ACC112 (cell line): ENCODE data around the gene ANKRD53.

Source experiments
- H2AFZ ChIP-seq: fragments of 200-600 bp; sonication (generic); one replicate; pipeline ENCODE4 v1.6.0; 2017; ENCODE audit warnings: antibody characterized with exemption, low read length; ENCODE audit not compliant: unreplicated experiment
- H3K27ac ChIP-seq: fragments of 200-600 bp; sonication (generic); 2 replicates; pipeline ENCODE4 v1.5.1; 2014; ENCODE audit warnings: low read depth, mild to moderate bottlenecking, antibody characterized with exemption, low read length, moderate library complexity
- H3K27me3 ChIP-seq: fragments of 200-600 bp; sonication (generic); 2 replicates; pipeline ENCODE4 v1.6.1; 2014; ENCODE audit warnings: mild to moderate bottlenecking, antibody characterized with exemption, low read length, moderate library complexity, mixed read lengths; ENCODE audit not compliant: insufficient read depth
- H3K36me3 ChIP-seq: fragments of 200-600 bp; sonication (generic); 2 replicates; pipeline ENCODE4 v1.6.1; 2016; ENCODE audit warnings: mild to moderate bottlenecking, antibody characterized with exemption, low read length, moderate library complexity, mixed read lengths; ENCODE audit not compliant: insufficient read depth
- H3K4me1 ChIP-seq: fragments of 200-600 bp; sonication (generic); one replicate; pipeline ENCODE4 v1.6.1; 2016; ENCODE audit warnings: low read length, mixed read lengths; ENCODE audit not compliant: insufficient read depth, unreplicated experiment, control insufficient read depth
- H3K4me3 ChIP-seq: fragments of 200-600 bp; sonication (generic); 2 replicates; pipeline ENCODE4 v1.5.1; 2014; ENCODE audit warnings: mild to moderate bottlenecking, low read depth, low read length
- H3K79me2 ChIP-seq: fragments of 200-600 bp; sonication (generic); one replicate; pipeline ENCODE4 v1.6.0; 2016; ENCODE audit warnings: low read length; ENCODE audit not compliant: control insufficient read depth, unreplicated experiment, insufficient read depth

The ANKRD53 gene

GRCh38 chr2:70937866-70938585 lies 40.4 kb upstream of the ANKRD53 start:
- Histone ChIP-seq H3K36me3 (no peaks in the 10 kb centered on the region), H3K27me3 (no peaks in the 10 kb centered on the region), H3K4me1 (no peaks in the 10 kb centered on the region), H3K27ac (no peak overlapping the region), H3K79me2 (no peaks in the 10 kb centered on the region), H3K4me3 (no peak overlapping the region), H2AFZ (no peak overlapping the region)

DNA sequence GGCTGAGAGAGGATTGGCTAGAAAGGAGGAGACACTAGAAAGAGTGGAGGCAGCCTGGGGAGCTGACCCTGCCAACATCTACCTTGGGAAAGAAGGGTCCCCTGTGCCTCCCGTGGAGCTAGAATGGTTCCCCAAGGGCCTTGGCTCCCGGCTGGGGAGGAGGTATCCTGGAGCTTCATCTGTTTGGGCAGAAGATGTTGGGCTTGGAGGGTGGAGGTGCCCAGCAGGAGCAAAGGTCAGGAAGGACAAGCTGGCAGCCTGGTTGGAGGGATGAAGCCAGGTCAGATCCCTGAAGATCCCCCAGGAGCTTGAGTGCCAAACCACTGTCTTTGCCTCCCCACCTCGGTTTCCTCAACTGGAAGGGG lies 39.9 kb upstream of the ANKRD53 start:
- no peak overlapping the region for H3K27ac ChIP-seq
- H3K79me2 ChIP-seq, result no peaks in the 10 kb centered on the region
- H3K27me3 ChIP-seq, result no peaks in the 10 kb centered on the region
- H3K4me3 ChIP-seq, result no peak overlapping the region
- H3K4me1 ChIP-seq, result no peaks in the 10 kb centered on the region
- H2AFZ ChIP-seq, result no peak overlapping the region
- no peaks in the 10 kb centered on the region for H3K36me3 ChIP-seq

GRCh38 chr2:70939001-70939838 lies 39.2 kb upstream of the ANKRD53 start:
- Histone ChIP-seq H3K4me1 (no peaks in the 10 kb centered on the region), H3K36me3 (no peaks in the 10 kb centered on the region), H2AFZ (no peak overlapping the region), H3K27me3 (no peaks in the 10 kb centered on the region), H3K4me3 (no peak overlapping the region), H3K79me2 (no peaks in the 10 kb centered on the region), H3K27ac (no peak overlapping the region)

DNA sequence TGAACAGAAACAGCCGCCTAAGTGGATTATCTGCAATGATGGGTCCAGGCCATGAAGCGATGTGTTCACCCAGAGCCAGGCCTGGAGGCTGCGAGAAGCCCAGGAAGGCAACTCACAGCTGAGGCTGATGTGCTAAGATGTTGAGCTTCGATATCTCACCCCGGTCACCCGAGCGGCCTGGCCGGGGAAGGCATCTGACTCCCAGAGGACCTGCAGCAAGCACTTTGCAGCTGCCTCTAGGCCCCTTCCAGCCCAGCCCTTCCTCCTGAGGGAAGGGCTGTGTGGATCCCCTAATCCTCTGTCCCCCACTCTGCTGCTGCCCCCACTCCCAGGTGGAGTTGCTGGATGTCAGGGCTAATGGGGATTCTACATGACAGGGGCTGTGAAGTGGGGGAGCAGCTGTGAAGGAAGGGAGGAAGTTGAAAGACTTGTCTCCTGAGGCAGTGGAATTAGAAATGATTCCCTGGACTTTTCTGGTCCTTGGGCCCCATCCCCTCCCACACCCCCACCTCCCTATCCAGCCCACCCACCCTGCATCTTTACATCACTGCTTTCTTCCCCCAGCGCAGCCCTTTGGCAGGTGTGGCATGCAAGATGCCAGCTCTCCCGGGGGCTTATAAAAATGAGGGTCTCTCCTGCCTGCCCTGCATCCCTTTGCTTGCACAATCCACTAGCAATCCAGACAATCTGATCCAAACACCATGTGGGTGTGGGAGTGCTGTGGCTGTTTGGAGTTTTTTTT lies 38.4 kb upstream of the ANKRD53 start:
- no peaks in the 10 kb centered on the region for H3K4me1 ChIP-seq
- H3K79me2 ChIP-seq, result no peaks in the 10 kb centered on the region
- H3K27me3 ChIP-seq, result no peaks in the 10 kb centered on the region
- H3K36me3 ChIP-seq, result no peaks in the 10 kb centered on the region
- no peak overlapping the region for H2AFZ ChIP-seq
- no peak overlapping the region for H3K4me3 ChIP-seq
- no peak overlapping the region for H3K27ac ChIP-seq

DNA sequence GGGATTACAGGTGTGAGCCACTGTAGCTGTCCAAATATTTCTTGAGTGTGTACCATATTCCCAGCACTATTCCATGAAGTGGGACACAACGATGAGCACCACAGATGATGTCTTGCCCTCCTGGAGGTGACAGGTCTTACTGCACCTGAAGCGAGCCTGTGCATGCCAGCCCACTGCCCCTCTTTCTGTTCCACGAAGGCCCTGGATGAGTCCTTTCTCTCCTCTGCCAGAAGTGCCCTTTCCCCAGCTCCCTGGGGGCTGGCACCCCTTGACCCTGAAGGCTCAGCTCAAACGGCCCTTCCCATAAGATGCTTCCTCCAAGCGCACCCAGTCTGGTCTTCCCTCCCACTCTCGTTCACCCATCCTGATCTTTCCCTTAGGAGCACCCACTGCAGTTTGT lies 37.2 kb upstream of the ANKRD53 start:
- Histone ChIP-seq H3K4me3 (no peak overlapping the region), H3K27me3 (no peaks in the 10 kb centered on the region)

DNA sequence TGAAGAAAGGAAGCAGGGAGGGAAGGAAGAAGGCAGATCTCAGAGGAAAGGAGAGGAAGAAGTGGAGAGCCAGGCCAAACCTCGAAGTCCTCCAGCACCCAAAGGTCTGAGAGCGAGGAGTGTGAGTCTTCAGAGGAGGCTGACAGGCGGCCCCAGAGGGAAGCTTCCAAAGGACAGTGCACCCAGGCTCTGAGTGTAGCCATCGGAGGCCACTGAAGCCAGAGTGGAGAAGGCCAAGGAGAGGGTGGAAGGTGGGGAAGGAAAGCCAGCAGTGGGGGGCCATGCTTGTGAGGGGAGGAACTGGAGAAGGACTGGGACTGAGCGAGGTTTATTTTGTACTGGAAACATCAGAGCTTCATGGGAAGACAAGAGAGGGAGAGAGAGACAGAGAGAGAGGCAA lies 36.7 kb upstream of the ANKRD53 start:
- Histone ChIP-seq H3K4me1 (peaks cover 11% of the 10 kb centered on the region), H3K36me3 (no peaks in the 10 kb centered on the region), H3K27me3 (no peaks in the 10 kb centered on the region), H3K79me2 (no peaks in the 10 kb centered on the region), H2AFZ (no peak overlapping the region), H3K4me3 (no peak overlapping the region), H3K27ac (no peak overlapping the region)

More for the DNA sequence above, 37.2 kb upstream of the ANKRD53 start:
- Histone ChIP-seq H2AFZ (no peak overlapping the region), H3K27ac (no peak overlapping the region), H3K36me3 (no peaks in the 10 kb centered on the region), H3K4me1 (peaks cover 6% of the 10 kb centered on the region), H3K79me2 (no peaks in the 10 kb centered on the region)

DNA sequence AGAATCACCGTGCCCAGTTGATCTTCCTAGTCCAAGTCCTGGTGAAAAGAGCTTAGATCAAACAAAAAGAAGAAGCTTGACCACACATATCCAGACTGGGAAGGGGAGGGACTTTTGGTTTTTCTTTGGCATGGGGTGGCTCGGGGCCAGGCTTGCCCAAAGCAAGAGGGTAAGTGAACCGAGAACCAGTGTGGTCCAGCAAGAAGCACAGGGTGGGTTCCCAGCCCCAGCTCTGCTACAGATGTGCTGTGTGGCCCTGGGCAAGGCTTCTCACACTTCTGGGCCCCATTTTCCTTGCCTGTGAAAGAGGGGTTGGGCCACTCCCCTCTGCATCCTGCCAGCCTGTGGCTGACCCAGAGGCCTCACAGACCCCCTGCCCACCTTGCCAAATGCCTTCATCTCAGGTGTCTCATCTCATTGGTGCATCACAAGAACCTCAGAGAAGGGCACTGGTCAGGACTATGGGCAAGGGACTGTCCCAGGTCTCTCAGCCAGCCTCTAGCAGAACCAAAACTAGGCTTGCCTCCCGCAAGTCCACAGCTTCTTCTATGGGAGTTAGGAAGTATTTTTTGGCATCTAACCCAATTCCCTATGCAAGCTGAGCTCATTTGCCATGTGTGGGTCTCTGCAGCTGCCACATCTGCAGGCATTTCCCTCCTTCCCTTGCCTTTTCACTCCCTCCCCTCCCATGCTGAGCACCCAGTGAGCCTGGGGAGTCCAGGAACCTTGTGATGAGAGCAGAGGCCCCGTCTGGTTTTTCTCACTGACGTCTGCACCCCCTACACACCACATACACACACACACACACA lies 35.8 kb upstream of the ANKRD53 start:
- no peak overlapping the region for H3K4me3 ChIP-seq
- peaks cover 19% of the 10 kb centered on the region for H3K4me1 ChIP-seq
- no peaks in the 10 kb centered on the region for H3K27me3 ChIP-seq
- no peaks in the 10 kb centered on the region for H3K36me3 ChIP-seq
- no peak overlapping the region for H3K27ac ChIP-seq
- H2AFZ ChIP-seq, result no peak overlapping the region
- H3K79me2 ChIP-seq, result no peaks in the 10 kb centered on the region

GRCh38 chr2:70943205-70943871 lies 35.1 kb upstream of the ANKRD53 start:
- Histone ChIP-seq H3K27me3 (no peaks in the 10 kb centered on the region), H3K79me2 (no peaks in the 10 kb centered on the region), H2AFZ (no peak overlapping the region), H3K4me3 (no peak overlapping the region), H3K36me3 (no peaks in the 10 kb centered on the region), H3K27ac (no peak overlapping the region), H3K4me1 (peaks cover 19% of the 10 kb centered on the region)

DNA sequence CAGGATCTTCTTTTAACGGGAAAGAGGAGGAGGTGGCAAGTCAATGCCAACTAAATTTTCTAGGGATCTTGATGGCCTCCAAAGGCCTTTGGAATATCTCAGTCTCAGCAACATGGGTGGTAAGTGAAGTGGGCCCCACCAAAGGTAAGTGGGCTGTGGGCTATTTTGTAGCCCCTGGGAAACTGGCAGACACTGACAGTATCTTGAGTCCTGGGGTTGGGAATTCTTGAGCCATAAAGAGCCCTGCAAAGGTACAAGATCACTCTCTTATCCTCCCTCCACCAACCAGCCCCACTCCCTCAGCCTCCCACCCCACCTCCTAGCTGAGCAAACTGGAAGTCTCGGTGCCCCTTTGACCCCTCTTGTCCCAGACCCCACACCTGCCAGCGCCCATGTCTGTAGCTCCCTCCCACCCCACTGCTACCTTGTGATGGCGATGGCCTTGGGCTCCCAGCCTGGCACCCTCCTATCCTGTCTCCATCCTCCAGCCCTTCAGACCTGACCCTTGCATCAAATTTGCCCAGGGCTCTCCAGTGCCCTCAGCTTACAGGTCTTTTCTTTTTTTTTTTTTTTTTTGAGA lies 34.2 kb upstream of the ANKRD53 start:
- Histone ChIP-seq H3K4me1 (peaks cover 19% of the 10 kb centered on the region), H3K36me3 (no peaks in the 10 kb centered on the region), H3K27ac (no peak overlapping the region), H2AFZ (no peak overlapping the region), H3K27me3 (no peaks in the 10 kb centered on the region), H3K79me2 (no peaks in the 10 kb centered on the region), H3K4me3 (no peak overlapping the region)
